ENCODE measurements around the gene TLCD3A.
A peak's percentile ranks its signal among the peaks of the same experiment; 100 is the strongest.
"Not testable (repeated sequence)": the region's sequence is repeated elsewhere in the genome, so short reads cannot be mapped to it uniquely, and the experiment has no call there.

TLCD3A gene

GRCh38 chr17:750431-751037 is 18.1 kb downstream of the TLCD3A start:
- DNase-seq: no peak

GRCh38 chr17:751269-752001 is 19.0 kb downstream of the TLCD3A start:
- DNase-seq: peak; percentile 50 to 55

GRCh38 chr17:752002-752619 is 19.7 kb downstream of the TLCD3A start, which contains the start of gene GEMIN4:
TSS of gene GEMIN4 (minus strand) at chr17:752264. CDS start at chr17:752142, 122 bp downstream.
- DNase-seq: peak; percentile 93 to 97

- peak in 1 of 2 donors; percentile 24 for DNase-seq
Measured at GRCh38 chr17:752620-753219, 20.3 kb downstream of the TLCD3A start.

GRCh38 chr17:753418-753817 is 21.0 kb downstream of the TLCD3A start:
- no peak for DNase-seq

GRCh38 chr17:755319-755961 is 23.0 kb downstream of the TLCD3A start:
- not testable (repeated sequence) for DNase-seq

GRCh38 chr17:756010-756567 is 23.7 kb downstream of the TLCD3A start:
- DNase-seq: not testable (repeated sequence)

GRCh38 chr17:759964-760363 is 27.6 kb downstream of the TLCD3A start:
- no peak for DNase-seq

- DNase-seq: no peak
Measured at GRCh38 chr17:760371-760770, 28.0 kb downstream of the TLCD3A start.

GRCh38 chr17:767076-767475 is 34.7 kb downstream of the TLCD3A start:
- no peak for DNase-seq

- no peak for DNase-seq
Measured at GRCh38 chr17:773016-773415, 40.6 kb downstream of the TLCD3A start.

GRCh38 chr17:773467-774312 is 41.3 kb downstream of the TLCD3A start:
- DNase-seq: no peak

- no peak for DNase-seq
Measured at GRCh38 chr17:774313-774584, 41.9 kb downstream of the TLCD3A start.

- DNase-seq: no peak
Measured at GRCh38 chr17:778096-778495, 45.7 kb downstream of the TLCD3A start.

- DNase-seq: peak; percentile 91 to 95
Measured at GRCh38 chr17:781805-782731, 49.7 kb downstream of the TLCD3A start, which contains the start of the genes GLOD4 and MRM3. TSS of gene GLOD4 (minus strand) at chr17:782280. CDS start at chr17:782255, 25 bp downstream. TSS of gene MRM3 (plus strand) at chr17:782353. CDS start at chr17:782379, 26 bp downstream.

GRCh38 chr17:784143-784542 is 51.7 kb downstream of the TLCD3A start:
- DNase-seq: no peak

GRCh38 chr17:785901-786300 is 53.5 kb downstream of the TLCD3A start:
- DNase-seq: not testable (repeated sequence)

GRCh38 chr17:787641-788221 is 55.3 kb downstream of the TLCD3A start:
- no peak for DNase-seq

GRCh38 chr17:788551-788950 is 56.2 kb downstream of the TLCD3A start:
- DNase-seq: no peak

GRCh38 chr17:789160-789840 is 56.9 kb downstream of the TLCD3A start:
- DNase-seq: no peak

Measured in CD4-positive, alpha-beta T cell treated with Interferon alpha-2 for 1 hour (primary cell).